OCI-LY7 (cell line): ENCODE measurements around the gene FBLN1.

Experiments used
- CTCF ChIP-seq: fragments of 200-600 bp; sonication (generic); conservative IDR thresholded peaks from 2 replicates; pipeline ENCODE4 v1.5.1; 2014; ENCODE audit warnings: mild to moderate bottlenecking, antibody characterized with exemption, low read length, moderate library complexity, mixed read lengths
- EZH2phosphoT487 ChIP-seq: fragments of 200-600 bp; sonication (generic); IDR thresholded peaks from 2 replicates; pipeline ENCODE4 v1.6.1; 2018; ENCODE audit warnings: low read depth, borderline replicate concordance, mild to moderate bottlenecking, mixed run types, antibody characterized with exemption, low read length, moderate library complexity, mixed read lengths

DNA sequence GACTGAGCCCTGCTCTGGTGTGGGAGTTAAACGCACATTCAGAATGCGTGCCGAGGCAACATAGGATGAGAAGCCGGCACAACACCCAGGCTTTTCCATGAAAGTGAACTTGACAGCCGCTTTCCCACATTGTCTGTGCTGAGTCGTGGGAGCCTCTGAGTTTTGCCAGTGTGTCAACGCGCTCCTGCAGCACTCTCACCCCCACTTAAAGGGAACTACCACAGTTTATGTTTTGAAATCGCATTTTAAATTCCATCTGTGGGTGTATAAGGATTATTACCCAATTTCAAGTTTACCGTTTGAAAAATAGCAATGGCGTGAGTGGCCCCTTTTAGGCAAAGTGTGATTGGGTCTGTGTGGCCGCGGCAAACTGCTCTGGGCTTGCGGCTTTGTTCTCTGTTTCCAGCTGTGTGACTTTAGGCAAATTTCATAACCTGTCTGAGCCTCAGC is 81.5 kb downstream of the FBLN1 start:
- TF ChIP-seq CTCF, result no peak
- no peak for TF ChIP-seq EZH2phosphoT487
